ENCODE measurements around the gene BANP. TPM values are rescaled to one million over a fixed set of nuclear protein-coding genes. Genes with fewer than 3 reads are reported as not detected.
A peak's percentile ranks its signal among the peaks of the same experiment; 100 is the strongest.

Gene BANP
- total RNA-seq, 1 experiment from 2014 or later = 22.6 TPM

DNA sequence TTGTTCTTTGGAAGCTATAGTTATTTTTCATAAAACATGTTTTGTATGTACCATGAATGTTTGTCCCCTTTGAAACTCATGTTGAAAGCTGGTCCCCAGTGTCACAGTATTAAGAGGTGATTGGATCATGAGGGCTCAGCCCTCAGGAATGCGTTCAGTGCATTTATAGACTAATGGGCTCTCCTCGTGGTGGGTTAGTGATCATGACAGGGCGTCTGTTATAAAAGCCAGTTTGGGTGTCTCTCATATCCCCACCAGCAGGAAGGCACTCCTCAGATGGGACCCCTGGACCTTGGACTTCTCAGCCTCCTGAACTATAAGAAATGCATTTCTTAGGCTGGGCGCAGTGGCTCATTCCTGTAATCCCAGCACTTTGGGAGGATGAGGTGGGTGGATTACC lies 10.4 kb downstream of the BANP start:
- ChIA-PET POLR2A (no interaction called here), CTCF (no interaction called here)
- DNase-seq (ENCODE audit: low read depth, low spot score) = no peak
- no TSS peak for BruUV-seq (replicated peaks)
- no peak for ATAC-seq
- H3K4me1 ChIP-seq (ENCODE audit: control insufficient read depth, insufficient read depth, low read length) = peaks cover 12% of the 10 kb centered on the region
- no peak overlapping the region for H3K27ac ChIP-seq (ENCODE audit: low read length)
- H3K9me3 ChIP-seq (ENCODE audit: control insufficient read depth, insufficient read depth, low read depth, low read length) = no peaks in the 10 kb centered on the region
- intact Hi-C loops (cut with micrococcal nuclease; ENCODE audit: unreplicated experiment) = no loop called here
- H3K4me3 ChIP-seq (ENCODE audit: low read depth in 2 of 2, low read length in 2 of 2) = no peak overlapping the region
- TF ChIP-seq SIN3A (IDR thresholded peaks at IDR 0.05; ENCODE audit: borderline replicate concordance, insufficient read depth, low read depth, low read length) (no peak), POLR2AphosphoS5 (IDR thresholded peaks at IDR 0.05; ENCODE audit: low read depth, low read length) (no peak), TCF7L2 (IDR thresholded peaks at IDR 0.05; ENCODE audit: low read depth, low read length) (no peak)
- TF ChIP-seq, protein P1, sequence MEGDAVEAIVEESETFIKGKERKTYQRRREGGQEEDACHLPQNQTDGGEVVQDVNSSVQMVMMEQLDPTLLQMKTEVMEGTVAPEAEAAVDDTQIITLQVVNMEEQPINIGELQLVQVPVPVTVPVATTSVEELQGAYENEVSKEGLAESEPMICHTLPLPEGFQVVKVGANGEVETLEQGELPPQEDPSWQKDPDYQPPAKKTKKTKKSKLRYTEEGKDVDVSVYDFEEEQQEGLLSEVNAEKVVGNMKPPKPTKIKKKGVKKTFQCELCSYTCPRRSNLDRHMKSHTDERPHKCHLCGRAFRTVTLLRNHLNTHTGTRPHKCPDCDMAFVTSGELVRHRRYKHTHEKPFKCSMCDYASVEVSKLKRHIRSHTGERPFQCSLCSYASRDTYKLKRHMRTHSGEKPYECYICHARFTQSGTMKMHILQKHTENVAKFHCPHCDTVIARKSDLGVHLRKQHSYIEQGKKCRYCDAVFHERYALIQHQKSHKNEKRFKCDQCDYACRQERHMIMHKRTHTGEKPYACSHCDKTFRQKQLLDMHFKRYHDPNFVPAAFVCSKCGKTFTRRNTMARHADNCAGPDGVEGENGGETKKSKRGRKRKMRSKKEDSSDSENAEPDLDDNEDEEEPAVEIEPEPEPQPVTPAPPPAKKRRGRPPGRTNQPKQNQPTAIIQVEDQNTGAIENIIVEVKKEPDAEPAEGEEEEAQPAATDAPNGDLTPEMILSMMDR (IDR thresholded peaks at IDR 0.05) = no peak
- TF ChIP-seq, protein P2, sequence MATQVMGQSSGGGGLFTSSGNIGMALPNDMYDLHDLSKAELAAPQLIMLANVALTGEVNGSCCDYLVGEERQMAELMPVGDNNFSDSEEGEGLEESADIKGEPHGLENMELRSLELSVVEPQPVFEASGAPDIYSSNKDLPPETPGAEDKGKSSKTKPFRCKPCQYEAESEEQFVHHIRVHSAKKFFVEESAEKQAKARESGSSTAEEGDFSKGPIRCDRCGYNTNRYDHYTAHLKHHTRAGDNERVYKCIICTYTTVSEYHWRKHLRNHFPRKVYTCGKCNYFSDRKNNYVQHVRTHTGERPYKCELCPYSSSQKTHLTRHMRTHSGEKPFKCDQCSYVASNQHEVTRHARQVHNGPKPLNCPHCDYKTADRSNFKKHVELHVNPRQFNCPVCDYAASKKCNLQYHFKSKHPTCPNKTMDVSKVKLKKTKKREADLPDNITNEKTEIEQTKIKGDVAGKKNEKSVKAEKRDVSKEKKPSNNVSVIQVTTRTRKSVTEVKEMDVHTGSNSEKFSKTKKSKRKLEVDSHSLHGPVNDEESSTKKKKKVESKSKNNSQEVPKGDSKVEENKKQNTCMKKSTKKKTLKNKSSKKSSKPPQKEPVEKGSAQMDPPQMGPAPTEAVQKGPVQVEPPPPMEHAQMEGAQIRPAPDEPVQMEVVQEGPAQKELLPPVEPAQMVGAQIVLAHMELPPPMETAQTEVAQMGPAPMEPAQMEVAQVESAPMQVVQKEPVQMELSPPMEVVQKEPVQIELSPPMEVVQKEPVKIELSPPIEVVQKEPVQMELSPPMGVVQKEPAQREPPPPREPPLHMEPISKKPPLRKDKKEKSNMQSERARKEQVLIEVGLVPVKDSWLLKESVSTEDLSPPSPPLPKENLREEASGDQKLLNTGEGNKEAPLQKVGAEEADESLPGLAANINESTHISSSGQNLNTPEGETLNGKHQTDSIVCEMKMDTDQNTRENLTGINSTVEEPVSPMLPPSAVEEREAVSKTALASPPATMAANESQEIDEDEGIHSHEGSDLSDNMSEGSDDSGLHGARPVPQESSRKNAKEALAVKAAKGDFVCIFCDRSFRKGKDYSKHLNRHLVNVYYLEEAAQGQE (IDR thresholded peaks at IDR 0.05; ENCODE audit: insufficient read depth in 1 of 2, low read depth in 2 of 2, low read length in 1 of 2) = no peak
- H3K36me3 ChIP-seq (ENCODE audit: control insufficient read depth, insufficient read depth, low read length) = no peaks in the 10 kb centered on the region
- no peaks in the 10 kb centered on the region for H3K27me3 ChIP-seq (ENCODE audit: control insufficient read depth, insufficient read depth, low read length)
- in situ Hi-C loops (cut with HindIII; ENCODE audit: low pct_unique_long_range_greater_than_20kb, low sequenced_read_pairs) = no loop called here

DNA sequence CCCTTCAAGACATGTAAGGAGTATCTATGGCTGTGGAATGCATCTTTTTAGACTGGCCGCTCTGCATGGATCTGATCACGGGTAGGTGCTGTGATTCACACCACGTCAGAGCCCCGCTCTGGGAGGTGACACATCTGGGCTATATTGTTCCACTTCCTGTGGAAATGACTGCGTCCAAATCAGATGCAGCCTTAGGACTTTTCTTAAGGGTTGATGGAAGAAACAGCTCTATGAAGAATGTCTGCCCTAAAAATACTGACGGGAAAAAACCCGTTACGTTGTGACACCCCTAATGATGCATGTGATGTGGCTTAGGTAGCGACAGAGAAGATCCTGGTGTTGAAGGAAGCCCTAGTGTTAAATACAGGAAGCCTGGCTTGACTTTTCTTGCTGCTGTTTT lies 12.2 kb downstream of the BANP start:
- TF ChIP-seq, protein P1 (IDR thresholded peaks at IDR 0.05) = no peak
- TF ChIP-seq POLR2AphosphoS5 (IDR thresholded peaks at IDR 0.05; ENCODE audit: low read depth, low read length) (no peak), SIN3A (IDR thresholded peaks at IDR 0.05; ENCODE audit: borderline replicate concordance, insufficient read depth, low read depth, low read length) (no peak), TCF7L2 (IDR thresholded peaks at IDR 0.05; ENCODE audit: low read depth, low read length) (no peak)
- TF ChIP-seq, protein P2 (IDR thresholded peaks at IDR 0.05; ENCODE audit: insufficient read depth in 1 of 2, low read depth in 2 of 2, low read length in 1 of 2) = no peak
- CTCF ChIA-PET = no interaction called here
- no peak overlapping the region for H3K4me3 ChIP-seq (ENCODE audit: low read depth in 2 of 2, low read length in 2 of 2)

More for the DNA sequence above, 12.2 kb downstream of the BANP start:
- intact Hi-C loops (cut with micrococcal nuclease; ENCODE audit: unreplicated experiment) (no loop called here), in situ Hi-C loops (cut with HindIII; ENCODE audit: low pct_unique_long_range_greater_than_20kb, low sequenced_read_pairs) (no loop called here)
- H3K27me3 ChIP-seq (ENCODE audit: control insufficient read depth, insufficient read depth, low read length) = no peaks in the 10 kb centered on the region
- BruUV-seq (replicated peaks) = no TSS peak
- no peaks in the 10 kb centered on the region for H3K36me3 ChIP-seq (ENCODE audit: control insufficient read depth, insufficient read depth, low read length)
- ATAC-seq = peak; percentile 46; the same call in 1 of the 2 replicates
- DNase-seq (ENCODE audit: low read depth, low spot score) = no peak
- peaks cover 13% of the 10 kb centered on the region for H3K4me1 ChIP-seq (ENCODE audit: control insufficient read depth, insufficient read depth, low read length)
- POLR2A ChIA-PET = no interaction called here
- no peak overlapping the region for H3K27ac ChIP-seq (ENCODE audit: low read length)
- H3K9me3 ChIP-seq (ENCODE audit: control insufficient read depth, insufficient read depth, low read depth, low read length) = no peaks in the 10 kb centered on the region
